ENCODE results near the gene SLA2.

DNA sequence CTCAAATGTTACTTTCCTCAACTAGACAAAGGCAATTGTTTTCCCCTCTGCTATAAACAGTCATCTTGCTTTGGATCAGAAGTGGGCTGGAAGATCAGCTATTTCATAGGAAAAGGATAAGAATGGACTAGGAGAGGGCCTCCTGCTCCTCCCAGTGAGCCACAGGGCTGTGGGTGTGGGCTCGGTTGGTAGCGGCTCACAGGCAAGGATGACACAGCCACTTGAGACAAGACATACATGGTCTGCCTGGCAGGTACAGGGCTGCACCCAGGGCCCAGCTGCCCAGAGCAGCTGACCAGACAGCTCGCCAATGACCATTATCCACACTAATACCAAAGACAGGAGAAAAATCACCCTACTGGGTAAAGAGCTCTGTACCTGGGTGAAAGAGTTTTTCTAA lies 9.0 kb upstream of the SLA2 start:
- TF ChIP-seq POLR2A (IDR thresholded peaks at IDR 0.05; ENCODE audit: low read depth, low read length) (no peak), POLR2AphosphoS5 (IDR thresholded peaks at IDR 0.05; ENCODE audit: low read depth, low read length) (no peak), SPI1 (IDR thresholded peaks at IDR 0.05; ENCODE audit: low read depth, low read length) (no peak), PAX5 (IDR thresholded peaks at IDR 0.05; ENCODE audit: insufficient read depth, low read length, severe bottlenecking) (no peak), TAF1 (IDR thresholded peaks at IDR 0.05; ENCODE audit: low read depth, low read length) (no peak), POU2F2 (IDR thresholded peaks at IDR 0.05; ENCODE audit: low read depth, low read length) (no peak)
